GM21825 (cell line): ENCODE data around the gene SLC2A6.
"Not testable (repeated sequence)": the region's sequence is repeated elsewhere in the genome, so short reads cannot be mapped to it uniquely, and the experiment has no call there.

Source experiments
- ATAC-seq: cut with Tn5 transposase; IDR thresholded peaks from one replicate; pipeline ENCODE4 v1.9.1; 2021; ENCODE audit warnings: mild to moderate bottlenecking, moderate library complexity; ENCODE audit not compliant: unreplicated experiment

The SLC2A6 gene

DNA sequence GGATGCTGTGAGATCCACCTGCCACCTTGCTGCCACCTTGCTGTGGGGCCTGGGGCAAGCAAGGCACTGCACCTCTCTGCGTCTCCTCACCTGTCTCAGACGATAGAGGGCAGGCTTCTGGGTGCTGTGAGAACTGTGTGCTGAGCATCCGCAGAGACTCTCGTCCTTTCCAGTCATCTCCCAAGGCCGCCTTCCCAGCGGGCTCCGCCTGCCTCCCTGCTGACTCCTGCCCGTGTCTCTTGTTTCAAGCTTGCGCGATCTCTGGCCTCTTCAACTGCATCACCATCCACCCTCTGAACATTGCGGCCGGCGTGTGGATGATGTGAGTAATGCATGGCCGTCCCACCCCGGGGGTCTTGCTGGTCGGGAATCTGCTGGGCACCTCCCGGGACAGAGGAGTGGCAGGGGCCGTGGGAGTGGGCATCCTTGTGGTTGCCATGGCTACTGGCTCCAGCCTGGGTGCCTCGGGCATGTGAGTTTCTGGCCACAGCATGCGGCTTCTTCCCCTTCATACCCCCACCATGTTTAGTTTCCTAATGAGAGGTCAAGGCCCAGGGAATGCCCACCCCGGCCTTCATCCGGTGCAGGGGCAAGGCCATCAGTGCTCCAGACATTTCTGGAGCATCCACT, 15.6 kb downstream of the SLC2A6 start:
- ATAC-seq: no peak

GRCh38 chr9:133461975-133462374, 16.9 kb downstream of the SLC2A6 start:
- no peak for ATAC-seq

DNA sequence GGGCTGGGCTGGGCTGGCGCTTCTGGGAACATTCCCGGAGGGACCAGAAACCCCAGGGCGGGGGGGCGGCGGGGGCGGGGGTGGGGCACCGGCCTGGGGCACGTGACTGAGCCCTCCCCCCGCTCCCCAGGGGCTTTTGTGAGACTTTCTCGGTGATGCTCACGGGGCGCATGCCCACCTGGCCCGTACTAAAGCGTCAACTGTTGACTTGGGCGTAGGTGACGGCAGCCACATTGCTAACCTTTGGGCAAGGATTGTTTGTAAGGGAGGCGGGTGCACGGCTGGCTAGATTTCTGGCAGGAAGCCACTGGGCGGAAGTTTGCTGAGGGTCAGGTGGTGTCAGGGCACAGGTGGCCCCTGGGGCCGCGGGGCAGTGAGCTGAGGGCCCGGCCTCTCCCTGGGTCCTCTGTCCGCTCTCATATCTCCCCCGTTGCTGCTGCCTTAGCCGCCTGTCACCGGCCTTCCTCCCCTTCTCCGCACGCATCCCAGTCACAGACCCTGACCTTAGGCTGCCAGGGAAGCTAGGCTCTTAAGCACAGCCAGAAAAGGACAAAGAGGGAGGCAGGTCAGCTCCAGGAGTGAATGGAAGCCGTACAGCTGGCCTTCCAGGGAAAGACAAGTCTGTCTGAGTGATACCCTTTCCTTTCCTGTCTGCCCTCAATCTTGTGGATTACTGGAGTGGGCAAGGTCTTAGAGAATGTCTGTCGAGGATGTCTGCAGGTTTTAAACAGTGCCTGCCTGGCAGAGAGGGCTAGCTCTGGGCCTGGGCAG, 18.3 kb downstream of the SLC2A6 start:
- ATAC-seq: peak; percentile 25

GRCh38 chr9:133459476-133460404, 19.2 kb downstream of the SLC2A6 start, which contains the start of gene CACFD1:
CACFD1 (plus strand) TSS chr9:133459978; CDS start chr9:133460067, 89 bp downstream.
- peak; percentile 59 for ATAC-seq

GRCh38 chr9:133458643-133459312, 20.1 kb downstream of the SLC2A6 start:
- ATAC-seq: no peak

GRCh38 chr9:133457748-133458147, 21.2 kb downstream of the SLC2A6 start:
- no peak for ATAC-seq

DNA sequence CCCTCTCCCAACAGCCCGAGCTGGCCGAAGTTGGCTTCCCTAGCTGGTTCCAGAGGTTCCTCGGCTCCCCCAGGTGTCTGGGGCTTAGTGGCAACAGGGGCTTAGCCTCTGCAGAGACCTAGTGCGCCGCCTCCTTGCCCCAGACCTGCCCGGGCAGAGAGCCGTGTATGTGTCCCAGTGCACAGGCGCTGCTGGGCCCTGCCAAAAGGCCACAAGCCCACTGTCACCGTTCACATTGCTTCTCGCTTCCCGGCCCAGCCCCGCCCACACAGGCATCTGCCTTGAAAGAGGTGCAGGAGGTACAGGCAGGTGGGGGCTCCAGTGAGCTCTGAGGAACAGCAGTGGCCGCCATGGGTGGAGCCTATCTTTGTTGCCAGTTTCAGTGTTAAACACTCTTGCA, 21.7 kb downstream of the SLC2A6 start:
- ATAC-seq: no peak

DNA sequence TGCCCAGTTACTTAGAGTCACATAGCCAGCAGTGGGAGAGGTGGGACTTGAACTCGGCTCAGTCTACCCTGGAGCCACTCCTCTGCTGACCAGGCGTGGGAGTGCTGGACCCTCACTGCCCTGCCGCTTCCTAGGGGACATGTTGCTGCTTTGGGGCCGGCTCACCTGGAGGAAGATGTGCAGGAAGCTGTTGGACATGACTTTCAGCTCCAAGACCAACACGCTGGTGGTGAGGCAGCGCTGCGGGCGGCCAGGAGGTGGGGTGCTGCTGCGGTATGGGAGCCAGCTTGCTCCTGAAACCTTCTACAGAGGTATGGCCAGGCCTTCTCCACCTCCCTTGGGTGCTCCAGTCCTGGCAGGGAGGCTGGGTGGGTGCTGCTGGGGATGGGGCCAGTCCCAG, 22.5 kb downstream of the SLC2A6 start:
- ATAC-seq: no peak

DNA sequence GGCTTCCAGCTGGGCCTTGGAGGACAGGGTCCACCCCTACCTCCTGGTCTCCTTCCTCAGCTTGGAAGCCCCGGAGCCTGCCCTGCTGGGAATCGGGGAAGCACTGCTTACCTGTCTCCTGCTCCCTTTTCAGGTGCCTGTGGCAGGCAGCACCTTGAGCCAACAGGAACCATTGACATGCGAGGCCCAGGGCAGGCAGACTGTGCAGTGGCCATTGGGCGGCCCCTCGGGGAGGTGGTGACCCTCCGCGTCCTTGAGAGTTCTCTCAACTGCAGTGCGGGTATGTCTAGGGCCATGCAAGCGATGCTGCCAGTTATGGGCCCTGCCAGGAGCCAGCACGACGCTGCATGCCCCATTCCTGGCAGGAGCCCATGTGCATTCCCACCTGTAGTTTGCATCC, 23.0 kb downstream of the SLC2A6 start:
- ATAC-seq: no peak

GRCh38 chr9:133454943-133455673, 23.8 kb downstream of the SLC2A6 start:
- ATAC-seq: no peak

- no peak for ATAC-seq
Measured at GRCh38 chr9:133454325-133454724, 24.6 kb downstream of the SLC2A6 start.

- ATAC-seq: no peak
Measured at GRCh38 chr9:133453651-133454050, 25.2 kb downstream of the SLC2A6 start.

GRCh38 chr9:133452562-133452961, 26.3 kb downstream of the SLC2A6 start:
- ATAC-seq: no peak

DNA sequence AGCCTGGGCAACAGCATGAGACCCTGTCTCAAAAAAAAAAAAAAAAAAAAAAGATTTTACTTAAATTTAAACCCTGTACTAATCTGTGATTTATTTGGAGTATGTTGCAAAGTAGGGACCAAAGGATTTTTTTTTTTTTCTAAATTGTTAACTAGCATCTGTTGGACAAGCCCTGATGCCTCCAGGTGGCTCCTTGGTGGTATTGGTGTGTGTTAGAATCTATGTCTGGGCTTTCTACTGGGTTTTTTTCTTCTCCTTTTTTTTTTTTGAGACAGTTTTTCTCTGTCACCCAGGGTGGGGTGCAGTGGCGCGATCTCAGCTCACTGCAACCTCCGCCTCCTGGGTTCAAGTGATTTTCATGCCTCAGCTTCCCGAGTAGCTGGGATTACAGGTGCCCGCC, 27.0 kb downstream of the SLC2A6 start:
- not testable (repeated sequence) for ATAC-seq

- ATAC-seq: no peak
Measured at GRCh38 chr9:133449760-133450159, 29.1 kb downstream of the SLC2A6 start.

GRCh38 chr9:133448487-133448972, 30.4 kb downstream of the SLC2A6 start:
- ATAC-seq: no peak

- ATAC-seq: no peak
Measured at GRCh38 chr9:133445293-133445969, 33.5 kb downstream of the SLC2A6 start.

- ATAC-seq: no peak
Measured at GRCh38 chr9:133443982-133444381, 34.9 kb downstream of the SLC2A6 start.

DNA sequence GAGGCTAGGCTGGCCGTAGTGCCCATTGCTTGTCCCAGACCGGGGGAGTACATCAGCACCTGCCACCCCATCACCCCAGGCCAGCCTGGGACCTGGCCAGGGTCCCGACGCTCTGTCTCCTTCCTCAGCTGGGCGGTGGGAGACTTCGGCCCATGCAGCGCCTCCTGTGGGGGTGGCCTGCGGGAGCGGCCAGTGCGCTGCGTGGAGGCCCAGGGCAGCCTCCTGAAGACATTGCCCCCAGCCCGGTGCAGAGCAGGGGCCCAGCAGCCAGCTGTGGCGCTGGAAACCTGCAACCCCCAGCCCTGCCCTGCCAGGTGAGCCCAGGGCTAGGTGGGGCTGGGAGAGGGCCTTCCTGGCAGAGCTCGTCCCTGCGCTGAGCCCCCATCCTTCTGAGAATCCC, 35.7 kb downstream of the SLC2A6 start:
- no peak for ATAC-seq
